ENCODE measurements around the gene MAD1L1.

The MAD1L1 gene

DNA sequence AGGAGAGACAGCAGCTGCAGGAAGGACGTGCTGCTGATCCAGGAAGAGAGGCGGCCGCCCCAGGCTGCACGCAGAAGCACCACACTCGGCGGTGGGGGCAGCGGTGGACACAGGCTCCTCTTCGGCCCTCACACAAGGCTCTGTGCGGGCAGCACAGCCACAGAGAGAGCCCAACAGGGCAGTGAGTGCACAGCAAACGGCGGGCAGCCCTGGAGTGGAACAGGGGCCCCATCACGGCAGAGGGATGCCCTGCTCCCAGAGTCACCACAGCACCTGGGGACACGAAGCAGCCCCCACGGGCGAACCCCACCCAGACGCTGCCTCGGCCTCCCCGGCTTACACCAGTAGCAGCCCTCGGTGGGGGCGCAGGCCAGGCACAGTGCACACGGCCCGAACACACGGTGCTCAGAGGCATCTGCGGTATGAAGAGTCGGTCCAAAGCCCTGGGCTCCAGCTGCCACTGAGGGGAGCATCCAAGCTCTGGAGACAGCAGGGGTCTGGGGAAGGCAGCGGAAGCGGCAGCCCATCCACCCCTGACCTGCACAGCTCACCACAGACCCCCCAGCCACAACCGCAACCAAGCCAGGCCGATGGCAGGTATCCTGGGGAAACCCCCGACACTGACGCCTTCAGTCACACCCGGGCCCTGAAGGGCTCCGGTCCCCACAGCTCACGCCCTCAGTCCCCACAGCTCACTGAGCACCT, 26.1 kb upstream of the MAD1L1 start:
- TF ChIP-seq, protein P1, sequence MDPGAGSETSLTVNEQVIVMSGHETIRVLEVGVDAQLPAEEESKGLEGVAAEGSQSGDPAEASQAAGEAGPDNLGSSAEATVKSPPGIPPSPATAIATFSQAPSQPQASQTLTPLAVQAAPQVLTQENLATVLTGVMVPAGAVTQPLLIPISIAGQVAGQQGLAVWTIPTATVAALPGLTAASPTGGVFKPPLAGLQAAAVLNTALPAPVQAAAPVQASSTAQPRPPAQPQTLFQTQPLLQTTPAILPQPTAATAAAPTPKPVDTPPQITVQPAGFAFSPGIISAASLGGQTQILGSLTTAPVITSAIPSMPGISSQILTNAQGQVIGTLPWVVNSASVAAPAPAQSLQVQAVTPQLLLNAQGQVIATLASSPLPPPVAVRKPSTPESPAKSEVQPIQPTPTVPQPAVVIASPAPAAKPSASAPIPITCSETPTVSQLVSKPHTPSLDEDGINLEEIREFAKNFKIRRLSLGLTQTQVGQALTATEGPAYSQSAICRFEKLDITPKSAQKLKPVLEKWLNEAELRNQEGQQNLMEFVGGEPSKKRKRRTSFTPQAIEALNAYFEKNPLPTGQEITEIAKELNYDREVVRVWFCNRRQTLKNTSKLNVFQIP (CRISPR knock-in tag; IDR thresholded peaks at IDR 0.05; ENCODE audit: borderline replicate concordance, low read depth) = no peak
- TF ChIP-seq, protein P2, sequence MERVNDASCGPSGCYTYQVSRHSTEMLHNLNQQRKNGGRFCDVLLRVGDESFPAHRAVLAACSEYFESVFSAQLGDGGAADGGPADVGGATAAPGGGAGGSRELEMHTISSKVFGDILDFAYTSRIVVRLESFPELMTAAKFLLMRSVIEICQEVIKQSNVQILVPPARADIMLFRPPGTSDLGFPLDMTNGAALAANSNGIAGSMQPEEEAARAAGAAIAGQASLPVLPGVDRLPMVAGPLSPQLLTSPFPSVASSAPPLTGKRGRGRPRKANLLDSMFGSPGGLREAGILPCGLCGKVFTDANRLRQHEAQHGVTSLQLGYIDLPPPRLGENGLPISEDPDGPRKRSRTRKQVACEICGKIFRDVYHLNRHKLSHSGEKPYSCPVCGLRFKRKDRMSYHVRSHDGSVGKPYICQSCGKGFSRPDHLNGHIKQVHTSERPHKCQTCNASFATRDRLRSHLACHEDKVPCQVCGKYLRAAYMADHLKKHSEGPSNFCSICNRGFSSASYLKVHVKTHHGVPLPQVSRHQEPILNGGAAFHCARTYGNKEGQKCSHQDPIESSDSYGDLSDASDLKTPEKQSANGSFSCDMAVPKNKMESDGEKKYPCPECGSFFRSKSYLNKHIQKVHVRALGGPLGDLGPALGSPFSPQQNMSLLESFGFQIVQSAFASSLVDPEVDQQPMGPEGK (CRISPR knock-in tag; IDR thresholded peaks at IDR 0.05; ENCODE audit: borderline replicate concordance) = no peak
- TF ChIP-seq TOX (CRISPR knock-in tag; IDR thresholded peaks at IDR 0.05; ENCODE audit: borderline replicate concordance) (no peak), ZC3H10 (CRISPR knock-in tag; IDR thresholded peaks at IDR 0.05) (no peak), PPARA (CRISPR knock-in tag; IDR thresholded peaks at IDR 0.05; ENCODE audit: borderline replicate concordance) (no peak), RARB (CRISPR knock-in tag; IDR thresholded peaks at IDR 0.05) (no peak), ZFP30 (CRISPR knock-in tag; IDR thresholded peaks at IDR 0.05) (no peak), BACH2 (CRISPR knock-in tag; IDR thresholded peaks at IDR 0.05; ENCODE audit: borderline replicate concordance) (no peak), GLIS3 (CRISPR knock-in tag; IDR thresholded peaks at IDR 0.05) (no peak), ARNTL (CRISPR knock-in tag; IDR thresholded peaks at IDR 0.05; ENCODE audit: borderline replicate concordance, low read depth) (no peak), OSR1 (CRISPR knock-in tag; IDR thresholded peaks at IDR 0.05) (no peak), ESRRG (CRISPR knock-in tag; IDR thresholded peaks at IDR 0.05) (no peak), TCF4 (CRISPR knock-in tag; IDR thresholded peaks at IDR 0.05; ENCODE audit: borderline replicate concordance) (no peak), ZNF565 (CRISPR knock-in tag; conservative IDR thresholded peaks at IDR 0.05; ENCODE audit: low read depth) (no peak)
- TF ChIP-seq, protein P3, sequence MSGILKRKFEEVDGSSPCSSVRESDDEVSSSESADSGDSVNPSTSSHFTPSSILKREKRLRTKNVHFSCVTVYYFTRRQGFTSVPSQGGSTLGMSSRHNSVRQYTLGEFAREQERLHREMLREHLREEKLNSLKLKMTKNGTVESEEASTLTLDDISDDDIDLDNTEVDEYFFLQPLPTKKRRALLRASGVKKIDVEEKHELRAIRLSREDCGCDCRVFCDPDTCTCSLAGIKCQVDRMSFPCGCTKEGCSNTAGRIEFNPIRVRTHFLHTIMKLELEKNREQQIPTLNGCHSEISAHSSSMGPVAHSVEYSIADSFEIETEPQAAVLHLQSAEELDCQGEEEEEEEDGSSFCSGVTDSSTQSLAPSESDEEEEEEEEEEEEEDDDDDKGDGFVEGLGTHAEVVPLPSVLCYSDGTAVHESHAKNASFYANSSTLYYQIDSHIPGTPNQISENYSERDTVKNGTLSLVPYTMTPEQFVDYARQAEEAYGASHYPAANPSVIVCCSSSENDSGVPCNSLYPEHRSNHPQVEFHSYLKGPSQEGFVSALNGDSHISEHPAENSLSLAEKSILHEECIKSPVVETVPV (CRISPR knock-in tag; IDR thresholded peaks at IDR 0.05) = no peak
- TF ChIP-seq, protein P4, sequence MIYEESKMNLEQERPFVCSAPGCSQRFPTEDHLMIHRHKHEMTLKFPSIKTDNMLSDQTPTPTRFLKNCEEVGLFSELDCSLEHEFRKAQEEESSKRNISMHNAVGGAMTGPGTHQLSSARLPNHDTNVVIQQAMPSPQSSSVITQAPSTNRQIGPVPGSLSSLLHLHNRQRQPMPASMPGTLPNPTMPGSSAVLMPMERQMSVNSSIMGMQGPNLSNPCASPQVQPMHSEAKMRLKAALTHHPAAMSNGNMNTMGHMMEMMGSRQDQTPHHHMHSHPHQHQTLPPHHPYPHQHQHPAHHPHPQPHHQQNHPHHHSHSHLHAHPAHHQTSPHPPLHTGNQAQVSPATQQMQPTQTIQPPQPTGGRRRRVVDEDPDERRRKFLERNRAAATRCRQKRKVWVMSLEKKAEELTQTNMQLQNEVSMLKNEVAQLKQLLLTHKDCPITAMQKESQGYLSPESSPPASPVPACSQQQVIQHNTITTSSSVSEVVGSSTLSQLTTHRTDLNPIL (CRISPR knock-in tag; IDR thresholded peaks at IDR 0.05; ENCODE audit: low read depth) = no peak
- TF ChIP-seq, protein P5, sequence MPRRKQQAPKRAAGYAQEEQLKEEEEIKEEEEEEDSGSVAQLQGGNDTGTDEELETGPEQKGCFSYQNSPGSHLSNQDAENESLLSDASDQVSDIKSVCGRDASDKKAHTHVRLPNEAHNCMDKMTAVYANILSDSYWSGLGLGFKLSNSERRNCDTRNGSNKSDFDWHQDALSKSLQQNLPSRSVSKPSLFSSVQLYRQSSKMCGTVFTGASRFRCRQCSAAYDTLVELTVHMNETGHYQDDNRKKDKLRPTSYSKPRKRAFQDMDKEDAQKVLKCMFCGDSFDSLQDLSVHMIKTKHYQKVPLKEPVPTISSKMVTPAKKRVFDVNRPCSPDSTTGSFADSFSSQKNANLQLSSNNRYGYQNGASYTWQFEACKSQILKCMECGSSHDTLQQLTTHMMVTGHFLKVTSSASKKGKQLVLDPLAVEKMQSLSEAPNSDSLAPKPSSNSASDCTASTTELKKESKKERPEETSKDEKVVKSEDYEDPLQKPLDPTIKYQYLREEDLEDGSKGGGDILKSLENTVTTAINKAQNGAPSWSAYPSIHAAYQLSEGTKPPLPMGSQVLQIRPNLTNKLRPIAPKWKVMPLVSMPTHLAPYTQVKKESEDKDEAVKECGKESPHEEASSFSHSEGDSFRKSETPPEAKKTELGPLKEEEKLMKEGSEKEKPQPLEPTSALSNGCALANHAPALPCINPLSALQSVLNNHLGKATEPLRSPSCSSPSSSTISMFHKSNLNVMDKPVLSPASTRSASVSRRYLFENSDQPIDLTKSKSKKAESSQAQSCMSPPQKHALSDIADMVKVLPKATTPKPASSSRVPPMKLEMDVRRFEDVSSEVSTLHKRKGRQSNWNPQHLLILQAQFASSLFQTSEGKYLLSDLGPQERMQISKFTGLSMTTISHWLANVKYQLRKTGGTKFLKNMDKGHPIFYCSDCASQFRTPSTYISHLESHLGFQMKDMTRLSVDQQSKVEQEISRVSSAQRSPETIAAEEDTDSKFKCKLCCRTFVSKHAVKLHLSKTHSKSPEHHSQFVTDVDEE (CRISPR knock-in tag; IDR thresholded peaks at IDR 0.05) = no peak
- no peak for ATAC-seq

DNA sequence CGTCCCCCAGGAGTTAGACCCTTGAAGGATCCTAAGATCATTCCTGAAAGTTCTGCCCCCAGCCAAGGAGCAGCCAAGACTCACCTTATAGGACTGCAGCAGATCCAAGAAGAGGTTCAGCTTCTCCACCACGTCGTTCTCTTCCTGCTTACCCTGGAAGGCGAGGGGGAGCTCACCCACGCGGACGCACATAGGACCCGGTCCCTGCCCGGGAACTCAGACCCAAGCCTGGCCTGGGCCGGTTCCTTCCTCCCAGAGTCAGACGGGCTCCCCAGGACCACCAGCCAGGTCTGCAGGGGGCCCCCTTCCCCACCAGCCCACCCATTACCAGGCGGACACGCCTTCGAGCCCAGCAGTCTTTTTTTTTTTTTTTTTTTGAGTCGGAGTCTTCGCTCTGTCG, 24.9 kb upstream of the MAD1L1 start:
- TF ChIP-seq, protein P1 (CRISPR knock-in tag; IDR thresholded peaks at IDR 0.05; ENCODE audit: borderline replicate concordance, low read depth) = no peak
- no peak for TF ChIP-seq RARB (CRISPR knock-in tag; IDR thresholded peaks at IDR 0.05)
- no peak for TF ChIP-seq ESRRG (CRISPR knock-in tag; IDR thresholded peaks at IDR 0.05)
- TF ChIP-seq TOX (CRISPR knock-in tag; IDR thresholded peaks at IDR 0.05; ENCODE audit: borderline replicate concordance) = no peak
- TF ChIP-seq, protein P2 (CRISPR knock-in tag; IDR thresholded peaks at IDR 0.05; ENCODE audit: borderline replicate concordance) = no peak
- TF ChIP-seq SNAI2 (CRISPR knock-in tag; IDR thresholded peaks at IDR 0.05) = no peak
- no peak for TF ChIP-seq ZC3H10 (CRISPR knock-in tag; IDR thresholded peaks at IDR 0.05)
- TF ChIP-seq ZNF70 (CRISPR knock-in tag; IDR thresholded peaks at IDR 0.05) = no peak
- no peak for TF ChIP-seq OSR1 (CRISPR knock-in tag; IDR thresholded peaks at IDR 0.05)
- TF ChIP-seq ZFP3 (CRISPR knock-in tag; IDR thresholded peaks at IDR 0.05) = no peak
- TF ChIP-seq ZNF8 (CRISPR knock-in tag; IDR thresholded peaks at IDR 0.05) = no peak
- TF ChIP-seq PPARA (CRISPR knock-in tag; IDR thresholded peaks at IDR 0.05; ENCODE audit: borderline replicate concordance) = no peak
- TF ChIP-seq, protein P3 (CRISPR knock-in tag; IDR thresholded peaks at IDR 0.05) = no peak
- no peak for TF ChIP-seq TCF4 (CRISPR knock-in tag; IDR thresholded peaks at IDR 0.05; ENCODE audit: borderline replicate concordance)
- no peak for ATAC-seq

All from SK-N-SH treated with all-trans-retinoic acid at 6 μM for 48 hours (cell line).